NT2/D1 (cell line): ENCODE data around the gene GPR183.

Experiments
- SUZ12 ChIP-seq: IDR thresholded peaks from 2 replicates; pipeline ENCODE4 v1.6.1; 2011; ENCODE audit not compliant: insufficient read length, insufficient read depth; ENCODE audit errors: extremely low read depth
- YY1 ChIP-seq: IDR thresholded peaks from 2 replicates; pipeline ENCODE4 v1.6.1; 2011; ENCODE audit not compliant: insufficient read length, insufficient read depth

GRCh38 chr13:99326012-99326411 lies 18.8 kb upstream of the GPR183 start:
- no peak for TF ChIP-seq SUZ12
- no peak for TF ChIP-seq YY1
